H1 (cell line): ENCODE data around the gene FMNL2.

Source experiments
- BRCA1 ChIP-seq: IDR thresholded peaks from 2 replicates; pipeline ENCODE4 v1.6.1; 2012; ENCODE audit warnings: low read depth, low read length, improper control_type of control experiment
- CEBPB ChIP-seq: IDR thresholded peaks from 2 replicates; pipeline ENCODE4 v1.6.1; 2012; ENCODE audit warnings: low read depth, low read length
- CHD2 ChIP-seq: IDR thresholded peaks from 2 replicates; pipeline ENCODE4 v1.6.1; 2012; ENCODE audit warnings: low read length, improper control_type of control experiment
- EGR1 ChIP-seq: IDR thresholded peaks from 2 replicates; pipeline ENCODE4 v1.6.1; 2011; ENCODE audit warnings: low read depth, low read length, borderline replicate concordance
- EP300 ChIP-seq, 2 experiments: IDR thresholded peaks; 1 replicate in 1 of 2; 2 replicates in 1 of 2; pipeline ENCODE4 v1.6.1; 2011 to 2012; ENCODE audit warnings: low read depth in 2 of 2, low read length in 2 of 2, mild to moderate bottlenecking in 2 of 2, borderline replicate concordance in 1 of 2, inconsistent platforms in 1 of 2, moderate library complexity in 1 of 2
- HDAC2 ChIP-seq, 2 experiments: fragments of 300-600 bp in 1 of 2; sonication (generic) in 1 of 2; IDR thresholded peaks; 2 replicates each; pipeline ENCODE4 v1.6.1; 2011 to 2012; ENCODE audit warnings: low read depth in 2 of 2, low read length in 2 of 2, mild to moderate bottlenecking in 2 of 2, moderate library complexity in 2 of 2, borderline replicate concordance in 1 of 2, inconsistent platforms in 1 of 2
- JUN ChIP-seq: IDR thresholded peaks from 2 replicates; pipeline ENCODE4 v1.6.1; 2011; ENCODE audit warnings: low read depth, mild to moderate bottlenecking, improper control_type of control experiment, low read length
- JUND ChIP-seq: IDR thresholded peaks from 2 replicates; pipeline ENCODE4 v1.6.1; 2011; ENCODE audit warnings: mild to moderate bottlenecking, improper control_type of control experiment, low read length
- POLR2A ChIP-seq, 2 experiments: IDR thresholded peaks; 1 replicate in 1 of 2; 2 replicates in 1 of 2; pipeline ENCODE4 v1.6.1; 2011; ENCODE audit warnings: low read depth in 2 of 2, low read length in 2 of 2, mild to moderate bottlenecking in 2 of 2; ENCODE audit errors: control extremely low read depth in 1 of 2
- POLR2AphosphoS5 ChIP-seq: IDR thresholded peaks from 2 replicates; pipeline ENCODE4 v1.6.1; 2011; ENCODE audit warnings: low read depth, low read length
- RAD21 ChIP-seq, 2 experiments: IDR thresholded peaks in 1 of 2; conservative IDR thresholded peaks in 1 of 2; 2 replicates each; pipeline ENCODE4 v1.6.1; 2011; ENCODE audit warnings: low read depth in 2 of 2, low read length in 2 of 2, improper control_type of control experiment in 1 of 2, inconsistent platforms in 1 of 2, mild to moderate bottlenecking in 1 of 2, moderate library complexity in 1 of 2
- YY1 ChIP-seq: IDR thresholded peaks from 2 replicates; pipeline ENCODE4 v1.6.1; 2011; ENCODE audit warnings: low read depth, mild to moderate bottlenecking, low read length
- ZNF274 ChIP-seq: IDR thresholded peaks from 2 replicates; pipeline ENCODE4 v1.7.0; 2012; ENCODE audit warnings: low read length, borderline replicate concordance; ENCODE audit errors: extremely low read depth
- TF ChIP-seq, protein P1 (sequence below), 3 experiments: IDR thresholded peaks; 1 replicate in 2 of 3; 2 replicates in 1 of 3; pipeline versions ENCODE4 v1.5.1 to v1.6.1; 2011; ENCODE audit warnings: low read length in 3 of 3, mild to moderate bottlenecking in 3 of 3, inconsistent platforms in 2 of 3, low read depth in 1 of 3, moderate library complexity in 1 of 3; ENCODE audit not compliant: insufficient read depth in 1 of 3; ENCODE audit errors: control extremely low read depth in 1 of 3

DNA sequence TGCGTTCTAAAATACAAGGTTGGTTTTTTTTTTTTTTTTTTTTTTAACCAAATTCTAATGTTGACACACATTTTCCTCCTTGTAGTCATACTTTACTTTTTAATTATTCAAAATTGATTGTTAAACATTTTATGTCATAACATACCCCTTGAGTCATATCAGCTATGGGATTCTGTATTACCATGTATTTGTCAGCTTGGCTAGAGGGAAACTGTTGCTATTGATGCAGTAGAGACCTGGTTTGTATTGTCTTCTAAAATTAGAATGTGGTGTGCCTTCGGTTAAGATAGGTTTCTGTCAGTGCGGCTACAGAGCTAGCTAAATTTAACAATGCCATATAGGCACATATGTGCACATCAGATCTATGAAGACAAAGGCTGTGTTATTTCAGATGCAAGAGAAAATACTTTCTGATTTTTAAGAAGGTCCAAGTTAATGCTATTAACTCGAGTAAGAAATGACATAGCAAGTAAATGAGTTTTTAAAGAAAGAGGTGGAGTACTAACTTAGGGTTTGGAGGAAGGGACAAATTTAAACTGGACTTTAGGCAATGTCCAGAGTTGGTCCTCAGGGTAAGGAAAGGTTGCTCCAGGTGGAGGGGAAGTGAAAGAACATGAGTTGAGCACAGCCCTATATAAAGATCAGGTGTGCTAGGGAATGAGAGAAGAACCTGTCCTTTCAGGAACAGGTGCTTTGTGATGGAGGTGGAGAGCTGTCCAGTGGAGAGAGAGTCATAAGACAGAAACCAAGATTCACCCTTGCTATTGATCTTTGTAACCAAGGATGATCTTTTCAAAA lies 230.0 kb downstream of the FMNL2 start:
- TF ChIP-seq, protein P1, sequence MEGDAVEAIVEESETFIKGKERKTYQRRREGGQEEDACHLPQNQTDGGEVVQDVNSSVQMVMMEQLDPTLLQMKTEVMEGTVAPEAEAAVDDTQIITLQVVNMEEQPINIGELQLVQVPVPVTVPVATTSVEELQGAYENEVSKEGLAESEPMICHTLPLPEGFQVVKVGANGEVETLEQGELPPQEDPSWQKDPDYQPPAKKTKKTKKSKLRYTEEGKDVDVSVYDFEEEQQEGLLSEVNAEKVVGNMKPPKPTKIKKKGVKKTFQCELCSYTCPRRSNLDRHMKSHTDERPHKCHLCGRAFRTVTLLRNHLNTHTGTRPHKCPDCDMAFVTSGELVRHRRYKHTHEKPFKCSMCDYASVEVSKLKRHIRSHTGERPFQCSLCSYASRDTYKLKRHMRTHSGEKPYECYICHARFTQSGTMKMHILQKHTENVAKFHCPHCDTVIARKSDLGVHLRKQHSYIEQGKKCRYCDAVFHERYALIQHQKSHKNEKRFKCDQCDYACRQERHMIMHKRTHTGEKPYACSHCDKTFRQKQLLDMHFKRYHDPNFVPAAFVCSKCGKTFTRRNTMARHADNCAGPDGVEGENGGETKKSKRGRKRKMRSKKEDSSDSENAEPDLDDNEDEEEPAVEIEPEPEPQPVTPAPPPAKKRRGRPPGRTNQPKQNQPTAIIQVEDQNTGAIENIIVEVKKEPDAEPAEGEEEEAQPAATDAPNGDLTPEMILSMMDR (IDR thresholded peaks at IDR 0.05; ENCODE audit: control extremely low read depth in 1 of 3, insufficient read depth in 1 of 3, low read depth in 1 of 3, low read length in 3 of 3) = no peak
- no peak for TF ChIP-seq EP300 (IDR thresholded peaks at IDR 0.05; ENCODE audit: borderline replicate concordance in 1 of 2, low read depth in 2 of 2, low read length in 2 of 2)
- TF ChIP-seq RAD21 (IDR thresholded peaks at IDR 0.05 in 1 of 2, conservative IDR thresholded peaks at IDR 0.05 in 1 of 2; ENCODE audit: low read depth in 2 of 2, low read length in 2 of 2) = no peak
- no peak for TF ChIP-seq EGR1
- no peak for TF ChIP-seq CHD2
- no peak for TF ChIP-seq BRCA1
- no peak for TF ChIP-seq JUND
- no peak for TF ChIP-seq HDAC2 (IDR thresholded peaks at IDR 0.05; ENCODE audit: borderline replicate concordance in 1 of 2, low read depth in 2 of 2, low read length in 2 of 2)
- no peak for TF ChIP-seq POLR2A (IDR thresholded peaks at IDR 0.05; ENCODE audit: control extremely low read depth in 1 of 2, low read depth in 2 of 2, low read length in 2 of 2)
- TF ChIP-seq ZNF274 = no peak
- no peak for TF ChIP-seq CEBPB
- TF ChIP-seq JUN = no peak
- no peak for TF ChIP-seq POLR2AphosphoS5
- no peak for TF ChIP-seq YY1
